ENCODE measurements around the gene SLC16A13. TPM values are rescaled to one million over a fixed set of nuclear protein-coding genes. Genes with fewer than 3 reads are reported as not detected.
"Not testable (repeated sequence)": the region's sequence is repeated elsewhere in the genome, so short reads cannot be mapped to it uniquely, and the experiment has no call there.

The SLC16A13 gene
- polyA plus RNA-seq, 1 donor from 2014 or later = 3.3 TPM

- H3K4me1 Mint-ChIP-seq = peaks cover 19 to 39% (median 39%) of the 10 kb centered on the region in 3 donors
- peak overlapping the region; percentile 95 to 99 (median 99) for H3K27ac Mint-ChIP-seq
- H3K4me3 Mint-ChIP-seq = peak overlapping the region; percentile 95 to 98 (median 96)
- no peaks in the 10 kb centered on the region for H3K9me3 Mint-ChIP-seq
- H3K36me3 Mint-ChIP-seq = peaks cover 5% of the 10 kb centered on the region
- no peaks in the 10 kb centered on the region for H3K27me3 Mint-ChIP-seq
Measured at GRCh38 chr17:7034955-7035590, 742 bp upstream of the SLC16A13 start.

- H3K27me3 Mint-ChIP-seq = no peaks in the 10 kb centered on the region
- peak overlapping the region; percentile 53 to 89 (median 74) for H3K4me3 Mint-ChIP-seq
- no peaks in the 10 kb centered on the region for H3K9me3 Mint-ChIP-seq
- H3K4me1 Mint-ChIP-seq = peaks cover 13 to 43% (median 29%) of the 10 kb centered on the region in 3 donors
- H3K36me3 Mint-ChIP-seq = peaks cover 1% of the 10 kb centered on the region
- H3K27ac Mint-ChIP-seq = peak overlapping the region in 1 of 3 donors; percentile 92
Measured at GRCh38 chr17:7038025-7038862, 2.4 kb downstream of the SLC16A13 start.

- Mint-ChIP-seq H3K9me3 (no peaks in the 10 kb centered on the region), H3K27ac (peak overlapping the region; percentile 37 to 92 (median 47)), H3K36me3 (peaks cover 1% of the 10 kb centered on the region), H3K27me3 (peaks cover 5% of the 10 kb centered on the region), H3K4me1 (peaks cover 12 to 44% (median 29%) of the 10 kb centered on the region in 3 donors), H3K4me3 (peak overlapping the region in 2 of 4 donors; percentile 70 to 89)
Measured at GRCh38 chr17:7039832-7040231, 4.0 kb downstream of the SLC16A13 start.

- peak overlapping the region; percentile 55 to 77 (median 67) for H3K27ac Mint-ChIP-seq
- peak overlapping the region; percentile 77 to 91 (median 90) for H3K4me3 Mint-ChIP-seq
- peaks cover 5% of the 10 kb centered on the region for H3K27me3 Mint-ChIP-seq
- peaks cover 15 to 37% (median 33%) of the 10 kb centered on the region in 3 donors for H3K4me1 Mint-ChIP-seq
- H3K36me3 Mint-ChIP-seq = peaks cover 1% of the 10 kb centered on the region
- no peaks in the 10 kb centered on the region for H3K9me3 Mint-ChIP-seq
Measured at GRCh38 chr17:7041607-7042500, 6.0 kb downstream of the SLC16A13 start.

- Mint-ChIP-seq H3K36me3 (peaks cover 1% of the 10 kb centered on the region), H3K27ac (peak overlapping the region; percentile 55 to 95 (median 67)), H3K27me3 (peaks cover 5% of the 10 kb centered on the region), H3K9me3 (no peaks in the 10 kb centered on the region), H3K4me1 (peaks cover 20 to 40% (median 37%) of the 10 kb centered on the region in 3 donors), H3K4me3 (peak overlapping the region; percentile 77 to 91 (median 90))
Measured at GRCh38 chr17:7042501-7043181, 6.8 kb downstream of the SLC16A13 start.

- H3K4me1 Mint-ChIP-seq = peaks cover 20 to 40% (median 34%) of the 10 kb centered on the region in 3 donors
- peak overlapping the region; percentile 77 to 91 (median 90) for H3K4me3 Mint-ChIP-seq
- peak overlapping the region in 2 of 3 donors; percentile 55 to 95 for H3K27ac Mint-ChIP-seq
- H3K9me3 Mint-ChIP-seq = no peaks in the 10 kb centered on the region
- H3K27me3 Mint-ChIP-seq = peaks cover 5% of the 10 kb centered on the region
- peaks cover 1% of the 10 kb centered on the region for H3K36me3 Mint-ChIP-seq
Measured at GRCh38 chr17:7043182-7043496, 7.3 kb downstream of the SLC16A13 start.

GRCh38 chr17:7043497-7044198 is 7.8 kb downstream of the SLC16A13 start, which contains the start of gene SLC16A11:
TSS of gene SLC16A11 (minus strand) at chr17:7044092. CDS start at chr17:7043513, 579 bp downstream.
- Mint-ChIP-seq H3K4me3 (peak within 1 kb of the TSS; percentile 77 to 91 (median 90)), H3K4me1 (peaks cover 20 to 37% (median 29%) of the 10 kb centered on the region in 3 donors), H3K27me3 (peaks cover 5% of the 10 kb centered on the region), H3K27ac (peak within 1 kb of the TSS; percentile 83 to 95 (median 90)), H3K9me3 (no peaks in the 10 kb centered on the region), H3K36me3 (no peaks in the 10 kb centered on the region)

- Mint-ChIP-seq H3K36me3 (no peaks in the 10 kb centered on the region), H3K9me3 (no peaks in the 10 kb centered on the region), H3K4me1 (peaks cover 17 to 27% (median 21%) of the 10 kb centered on the region in 3 donors), H3K27me3 (peaks cover 5% of the 10 kb centered on the region), H3K27ac (peak overlapping the region; percentile 34 to 97 (median 96)), H3K4me3 (peak overlapping the region; percentile 49 to 95 (median 90))
Measured at GRCh38 chr17:7045492-7046126, 9.8 kb downstream of the SLC16A13 start.

GRCh38 chr17:7046127-7046724 is 10.4 kb downstream of the SLC16A13 start:
- Mint-ChIP-seq H3K27ac (peak overlapping the region; percentile 34 to 97 (median 96)), H3K4me1 (peaks cover 17 to 25% (median 21%) of the 10 kb centered on the region in 3 donors), H3K27me3 (peaks cover 5% of the 10 kb centered on the region), H3K9me3 (no peaks in the 10 kb centered on the region), H3K36me3 (no peaks in the 10 kb centered on the region), H3K4me3 (peak overlapping the region; percentile 49 to 95 (median 90))

- not testable (repeated sequence) for H3K36me3 Mint-ChIP-seq, H3K27me3 Mint-ChIP-seq, H3K9me3 Mint-ChIP-seq
- H3K27ac Mint-ChIP-seq = peak overlapping the region; percentile 34 to 97 (median 96)
- peaks cover 17 to 22% (median 20%) of the 10 kb centered on the region in 3 donors for H3K4me1 Mint-ChIP-seq
- H3K4me3 Mint-ChIP-seq = peak overlapping the region; percentile 49 to 95 (median 90)
Measured at GRCh38 chr17:7046725-7047397, 11.0 kb downstream of the SLC16A13 start.

GRCh38 chr17:7047566-7047965 is 11.8 kb downstream of the SLC16A13 start:
- H3K4me3 Mint-ChIP-seq = peak overlapping the region in 3 of 4 donors; percentile 86 to 95 (median 94)
- H3K9me3 Mint-ChIP-seq = no peaks in the 10 kb centered on the region
- H3K36me3 Mint-ChIP-seq = no peaks in the 10 kb centered on the region
- H3K27me3 Mint-ChIP-seq = peaks cover 5% of the 10 kb centered on the region
- peak overlapping the region in 1 of 3 donors; percentile 97 for H3K27ac Mint-ChIP-seq
- H3K4me1 Mint-ChIP-seq = peaks cover 17 to 24% (median 22%) of the 10 kb centered on the region in 3 donors

- H3K9me3 Mint-ChIP-seq = no peaks in the 10 kb centered on the region
- H3K36me3 Mint-ChIP-seq = no peaks in the 10 kb centered on the region
- peak overlapping the region in 1 of 4 donors; percentile 34 for H3K4me3 Mint-ChIP-seq
- H3K27me3 Mint-ChIP-seq = peaks cover 2% of the 10 kb centered on the region
- H3K27ac Mint-ChIP-seq = peak overlapping the region in 1 of 3 donors; percentile 55
- peaks cover 17 to 22% (median 18%) of the 10 kb centered on the region in 3 donors for H3K4me1 Mint-ChIP-seq
Measured at GRCh38 chr17:7048968-7049367, 13.2 kb downstream of the SLC16A13 start.

All from IgD-negative memory B cell (primary cell).